Measurements from ENCODE around the gene EGF.
"Not testable (repeated sequence)": the region's sequence is repeated elsewhere in the genome, so short reads cannot be mapped to it uniquely, and the experiment has no call there.

EGF gene

DNA sequence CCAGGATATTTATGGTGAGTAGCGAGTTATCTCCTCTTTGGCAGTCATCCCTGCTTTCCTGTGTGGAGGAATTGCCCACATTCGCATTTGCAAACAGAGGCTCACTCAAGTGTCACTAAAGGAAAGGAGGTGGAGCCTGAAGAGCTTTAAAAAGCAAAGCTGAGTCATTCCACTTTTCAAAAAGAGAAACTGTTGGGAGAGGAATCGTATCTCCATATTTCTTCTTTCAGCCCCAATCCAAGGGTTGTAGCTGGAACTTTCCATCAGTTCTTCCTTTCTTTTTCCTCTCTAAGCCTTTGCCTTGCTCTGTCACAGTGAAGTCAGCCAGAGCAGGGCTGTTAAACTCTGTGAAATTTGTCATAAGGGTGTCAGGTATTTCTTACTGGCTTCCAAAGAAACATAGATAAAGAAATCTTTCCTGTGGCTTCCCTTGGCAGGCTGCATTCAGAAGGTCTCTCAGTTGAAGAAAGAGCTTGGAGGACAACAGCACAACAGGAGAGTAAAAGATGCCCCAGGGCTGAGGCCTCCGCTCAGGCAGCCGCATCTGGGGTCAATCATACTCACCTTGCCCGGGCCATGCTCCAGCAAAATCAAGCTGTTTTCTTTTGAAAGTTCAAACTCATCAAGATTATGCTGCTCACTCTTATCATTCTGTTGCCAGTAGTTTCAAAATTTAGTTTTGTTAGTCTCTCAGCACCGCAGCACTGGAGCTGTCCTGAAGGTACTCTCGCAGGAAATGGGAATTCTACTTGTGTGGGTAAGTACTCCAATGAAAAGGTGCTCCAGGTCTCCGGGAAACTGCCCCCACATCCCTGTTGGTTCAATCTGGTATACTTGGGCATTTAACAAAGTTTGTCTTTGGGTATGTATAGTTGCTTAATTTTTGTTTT lies at the start of gene EGF:
Gene EGF (plus strand): TSS at position 178 of the 890 bp plus-strand sequence. CDS start 453 bp downstream, at position 631.
- DNase-seq, result peak; percentile 7

DNA sequence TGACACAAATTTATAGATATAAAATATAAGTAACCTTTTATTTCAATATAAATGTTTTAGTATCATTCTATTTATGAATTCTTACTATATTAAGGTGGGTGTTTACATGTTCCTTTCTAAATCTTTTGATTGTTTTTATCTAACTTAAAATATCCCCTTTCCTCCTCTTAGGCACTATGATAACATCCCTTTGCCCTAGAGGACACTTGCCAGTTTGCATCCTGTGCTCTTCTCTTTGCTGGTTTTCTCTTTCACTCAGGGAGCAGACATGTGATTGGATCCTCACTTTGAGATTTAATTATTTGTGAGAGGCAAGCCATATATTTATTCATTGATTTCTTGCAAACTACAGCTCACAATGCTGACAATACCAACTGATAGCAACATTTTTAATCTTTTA lies 48.5 kb upstream of the EGF start:
- no peak for DNase-seq

DNA sequence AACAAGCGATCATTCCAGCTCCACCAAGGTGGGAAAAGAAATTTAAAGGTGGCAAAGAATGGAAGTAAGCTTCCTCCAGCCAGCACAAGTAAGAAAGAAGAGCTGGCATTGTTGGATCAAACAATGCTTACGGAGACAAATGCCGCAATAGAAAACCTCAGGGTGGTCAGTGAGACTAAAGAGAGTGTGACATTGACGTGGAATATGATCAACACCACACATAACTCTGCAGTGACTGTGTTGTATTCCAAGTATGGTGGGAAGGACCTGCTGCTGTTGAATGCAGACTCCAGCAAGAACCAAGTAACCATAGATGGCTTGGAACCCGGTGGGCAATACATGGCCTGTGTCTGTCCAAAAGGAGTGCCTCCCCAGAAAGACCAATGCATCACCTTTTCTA lies 42.6 kb upstream of the EGF start:
- no peak for DNase-seq

GRCh38 chr4:109872065-109872464 lies 40.6 kb upstream of the EGF start:
- no peak for DNase-seq

DNA sequence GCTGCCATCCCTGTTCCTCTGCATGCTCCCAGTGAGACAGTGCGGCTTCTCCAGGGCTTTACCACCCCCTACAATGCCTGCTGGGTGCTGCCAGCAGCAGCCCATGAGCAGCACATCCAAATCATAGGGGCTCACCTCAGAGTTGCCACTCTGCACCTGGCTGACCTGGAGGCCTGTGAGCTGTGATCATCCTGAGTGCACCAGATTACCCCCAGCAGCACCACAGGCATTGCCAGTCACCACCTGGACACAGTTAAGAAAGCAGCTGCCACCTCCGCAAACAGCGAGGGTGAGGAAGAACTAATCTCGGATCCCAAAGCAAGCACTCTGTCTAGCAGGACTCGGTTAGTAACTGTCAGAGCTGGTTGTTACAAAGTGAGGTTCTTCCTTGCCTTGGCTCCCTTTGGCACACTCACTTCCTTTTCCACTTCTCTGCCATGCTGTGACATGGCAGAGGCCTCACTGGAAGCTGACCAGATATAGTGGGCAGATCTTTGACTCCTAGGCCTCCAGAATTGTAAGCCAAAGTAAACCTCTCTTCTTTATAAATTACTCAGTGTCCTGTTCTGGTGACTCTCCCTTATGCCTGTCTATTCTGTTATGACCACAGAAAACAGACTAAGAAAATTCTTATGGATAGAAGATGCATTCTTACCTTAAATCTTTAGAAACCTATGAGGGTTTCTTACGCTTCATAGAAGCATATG lies 39.6 kb upstream of the EGF start:
- no peak for DNase-seq

GRCh38 chr4:109873791-109874514 lies 38.7 kb upstream of the EGF start:
- no peak for DNase-seq

DNA sequence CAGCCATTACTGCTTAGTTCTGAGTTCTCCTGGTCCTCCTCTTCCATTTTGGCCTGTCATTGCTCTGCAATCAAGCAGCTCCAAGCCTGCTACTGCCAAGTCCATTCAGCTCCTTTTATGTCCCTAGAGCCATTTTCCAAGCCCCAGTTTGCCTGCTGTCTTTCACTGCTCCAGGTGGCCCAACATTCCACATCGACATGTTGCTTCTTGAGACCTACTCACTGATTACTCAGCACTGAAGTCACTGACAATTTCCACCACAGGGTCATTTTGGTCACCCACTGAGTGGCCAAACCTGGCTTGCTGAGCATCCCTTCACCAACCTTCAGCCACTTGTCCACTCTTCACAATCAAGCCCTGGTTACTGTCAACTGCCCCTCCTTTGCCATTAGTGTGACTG lies 37.6 kb upstream of the EGF start:
- no peak for DNase-seq

GRCh38 chr4:109875553-109875952 lies 37.1 kb upstream of the EGF start:
- DNase-seq, result not testable (repeated sequence)

DNA sequence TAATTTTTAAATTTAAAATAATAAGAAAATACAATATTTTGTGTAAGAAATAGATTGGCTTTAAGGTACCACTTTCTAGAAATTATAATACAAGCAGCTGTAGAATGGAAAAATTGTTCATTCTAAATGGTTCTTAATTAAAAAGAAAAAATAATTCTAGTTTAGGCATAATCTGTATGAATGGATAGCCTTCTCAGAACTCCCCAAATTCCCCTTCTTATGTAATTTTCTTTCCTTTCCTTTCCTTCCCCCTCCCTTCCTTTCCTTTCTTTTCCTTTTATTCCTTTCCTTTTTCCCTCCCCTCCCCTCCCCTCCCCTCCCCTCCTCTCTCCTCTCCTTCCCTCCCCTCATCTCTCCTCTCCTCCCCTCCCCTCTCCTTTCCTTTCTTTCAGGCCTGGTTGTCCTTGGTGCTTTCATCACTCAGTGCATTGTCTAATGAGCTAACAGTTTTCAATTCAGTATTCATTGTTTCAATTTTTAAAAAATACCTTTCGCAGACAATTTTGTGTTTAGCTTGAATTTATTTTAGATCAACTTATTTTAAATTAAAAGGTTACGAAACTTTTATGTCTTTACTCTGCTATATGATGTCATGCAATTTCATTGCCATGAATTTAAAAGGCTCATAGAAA lies 35.9 kb upstream of the EGF start:
- DNase-seq, result no peak

- DNase-seq, result no peak
Observed at GRCh38 chr4:109877400-109877799, 35.3 kb upstream of the EGF start.

GRCh38 chr4:109878355-109878754 lies 34.3 kb upstream of the EGF start:
- DNase-seq, result no peak

GRCh38 chr4:109879081-109879480 lies 33.6 kb upstream of the EGF start:
- peak; percentile 26 for DNase-seq

- DNase-seq, result no peak
Observed at GRCh38 chr4:109879636-109880314, 32.9 kb upstream of the EGF start.

DNA sequence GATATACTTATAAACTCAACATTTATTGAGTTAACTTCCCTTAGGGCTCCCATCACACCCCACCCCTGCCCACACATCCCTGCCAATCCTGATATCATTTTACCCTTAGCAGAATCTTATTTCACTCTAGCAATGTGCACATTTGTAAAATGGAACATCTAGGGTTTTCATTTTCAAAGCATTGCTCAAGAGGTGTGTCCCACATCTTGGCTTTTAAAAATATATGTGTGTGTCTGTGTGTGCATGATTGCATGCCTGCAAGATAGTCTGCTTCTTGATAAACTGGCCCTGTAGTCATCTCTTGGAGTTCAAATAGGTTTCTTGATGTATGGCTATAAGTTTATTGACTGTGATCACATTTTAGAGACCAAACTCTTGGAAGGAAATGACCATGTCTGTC lies 26.4 kb upstream of the EGF start:
- no peak for DNase-seq

DNA sequence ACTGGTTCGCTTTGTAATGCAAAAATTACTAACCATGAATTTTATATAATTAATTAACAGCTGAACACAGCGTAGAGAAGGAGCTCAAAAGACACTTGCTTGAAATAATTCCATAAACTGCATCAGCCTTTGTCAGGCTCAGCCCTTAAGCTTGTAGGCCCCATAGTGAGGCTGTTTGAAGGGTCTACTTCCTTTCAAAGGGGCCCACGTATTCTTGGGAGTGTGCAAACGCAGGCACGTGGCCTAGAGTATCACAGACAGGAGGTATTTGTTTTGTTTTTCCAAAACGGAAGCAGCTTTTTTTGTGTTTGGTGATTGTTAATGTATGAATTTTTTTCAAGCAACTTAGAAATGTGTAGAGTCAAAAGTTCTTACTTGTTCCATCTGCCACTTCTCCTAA lies 25.6 kb upstream of the EGF start:
- DNase-seq, result no peak

DNA sequence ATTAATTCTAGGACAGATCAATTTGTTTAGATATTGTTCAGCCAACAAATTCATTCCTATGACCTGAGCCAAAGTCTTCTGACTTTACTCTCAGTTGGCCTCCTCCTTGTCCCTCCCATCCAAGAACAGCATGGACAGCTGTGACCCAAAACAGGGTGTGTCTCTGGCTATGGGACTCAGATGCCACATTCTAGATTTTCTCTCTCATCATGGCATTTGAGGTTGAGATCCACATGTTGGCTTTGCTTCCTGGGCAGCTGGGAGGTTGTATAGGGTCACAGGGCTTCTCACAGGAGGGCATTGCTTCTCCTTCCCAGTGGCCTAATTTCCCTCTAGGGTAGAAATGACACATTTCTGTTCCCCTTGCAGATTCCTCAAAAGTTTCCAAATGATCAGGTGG lies 22.6 kb upstream of the EGF start:
- no peak for DNase-seq

- DNase-seq, result no peak
Observed at GRCh38 chr4:109902559-109903251, 10.0 kb upstream of the EGF start.

DNA sequence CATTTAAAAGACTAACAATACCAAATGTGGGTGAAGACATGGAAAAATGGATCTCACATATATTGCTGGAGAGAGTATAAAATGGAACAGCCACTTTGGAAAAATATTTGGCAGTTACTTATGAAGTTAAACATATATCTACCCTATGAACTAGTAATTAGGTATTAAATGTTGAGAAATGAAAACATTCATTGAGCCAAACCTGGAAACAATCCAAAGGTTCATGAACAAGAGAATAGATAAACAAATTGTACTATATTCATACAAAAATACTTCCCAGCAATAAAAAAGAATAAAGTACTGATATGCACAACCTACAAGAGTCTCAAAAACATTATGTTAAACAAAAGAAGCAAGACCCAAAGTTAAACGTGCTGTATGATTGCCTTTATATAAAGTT lies 4.0 kb upstream of the EGF start:
- no peak for DNase-seq

DNA sequence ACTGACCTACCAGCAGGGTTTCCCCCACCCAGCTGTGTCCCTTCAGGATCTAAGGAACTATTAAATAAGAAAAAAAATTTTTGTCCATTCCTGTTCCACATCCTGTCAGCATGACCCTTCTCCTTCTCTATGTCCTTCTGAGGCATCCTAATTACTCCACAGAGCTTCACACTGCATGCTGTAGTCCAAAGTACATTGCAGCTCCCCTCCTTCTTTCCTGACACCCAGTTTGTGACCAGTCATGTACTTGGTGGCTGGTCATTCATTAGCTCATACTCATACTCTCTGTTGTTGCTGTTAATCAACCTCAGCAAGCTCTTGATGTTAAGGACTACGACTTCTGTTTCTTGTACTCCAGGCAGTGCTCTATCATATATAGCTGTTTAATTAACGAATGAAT lies 2.4 kb upstream of the EGF start:
- no peak for DNase-seq

GRCh38 chr4:109913596-109914241 lies 1.0 kb downstream of the EGF start:
- no peak for DNase-seq

- no peak for DNase-seq
Observed at GRCh38 chr4:109914322-109914721, 1.6 kb downstream of the EGF start.

Data from NCI-H82 (cell line).